DMS153 treated with DMSO at 0.1 percent for 48 hours (cell line): ENCODE measurements around the gene OCA2.
"Not testable (repeated sequence)": the region's sequence is repeated elsewhere in the genome, so short reads cannot be mapped to it uniquely, and the experiment has no call there.

ENCODE experiments used
- DNase-seq: peaks from one replicate; lab custom pipeline; 2025; ENCODE audit not compliant: unreplicated experiment; lab: John Stamatoyannopoulos, UW

OCA2 gene

GRCh38 chr15:27787931-27788330, 311.2 kb downstream of the OCA2 start:
- DNase-seq, result no peak

- no peak for DNase-seq
Observed at GRCh38 chr15:27784107-27784506, 315.0 kb downstream of the OCA2 start.

- DNase-seq, result no peak
Observed at GRCh38 chr15:27783678-27784077, 315.4 kb downstream of the OCA2 start.

GRCh38 chr15:27782125-27782524, 317.0 kb downstream of the OCA2 start:
- no peak for DNase-seq

- DNase-seq, result no peak
Observed at GRCh38 chr15:27776501-27776900, 322.6 kb downstream of the OCA2 start.

GRCh38 chr15:27774638-27775037, 324.5 kb downstream of the OCA2 start:
- no peak for DNase-seq

- DNase-seq, result no peak
Observed at GRCh38 chr15:27774191-27774590, 324.9 kb downstream of the OCA2 start.

- no peak for DNase-seq
Observed at GRCh38 chr15:27771892-27772291, 327.2 kb downstream of the OCA2 start.

- DNase-seq, result no peak
Observed at GRCh38 chr15:27770769-27771554, 328.2 kb downstream of the OCA2 start.

- no peak for DNase-seq
Observed at GRCh38 chr15:27770086-27770607, 329.0 kb downstream of the OCA2 start.

GRCh38 chr15:27769652-27770051, 329.5 kb downstream of the OCA2 start:
- DNase-seq, result no peak

- no peak for DNase-seq
Observed at GRCh38 chr15:27768732-27769475, 330.2 kb downstream of the OCA2 start.

GRCh38 chr15:27767918-27768640, 331.0 kb downstream of the OCA2 start:
- no peak for DNase-seq

GRCh38 chr15:27767430-27767829, 331.7 kb downstream of the OCA2 start:
- not testable (repeated sequence) for DNase-seq

GRCh38 chr15:27764339-27764738, 334.8 kb downstream of the OCA2 start:
- DNase-seq, result no peak

- DNase-seq, result no peak
Observed at GRCh38 chr15:27763514-27763913, 335.6 kb downstream of the OCA2 start.

GRCh38 chr15:27762471-27762870, 336.6 kb downstream of the OCA2 start:
- DNase-seq, result no peak

- no peak for DNase-seq
Observed at GRCh38 chr15:27757052-27757451, 342.1 kb downstream of the OCA2 start.

GRCh38 chr15:27752691-27753090, 346.4 kb downstream of the OCA2 start:
- no peak for DNase-seq

- DNase-seq, result no peak
Observed at GRCh38 chr15:27747997-27748396, 351.1 kb downstream of the OCA2 start.

- DNase-seq, result no peak
Observed at GRCh38 chr15:27746401-27746955, 352.6 kb downstream of the OCA2 start.
